Panc1 (cell line): ENCODE data around the gene EEF1A1. TPM values are rescaled to one million over a fixed set of nuclear protein-coding genes. Genes with fewer than 3 reads are reported as not detected.

Source experiments
- ATAC-seq: fragments of 200-7000 bp; cut with Tn5 transposase; 2 replicates; pipeline ENCODE4 v1.9.1; 2020; ENCODE audit warnings: mild to moderate bottlenecking, moderate library complexity
- BruUV-seq: library from RNA; stranded (reverse); fragments of 400-500 nt; replicated peaks from 2 replicates; lab custom pipeline; 2021; lab: Mats Ljungman, UMichigan
- CTCF ChIA-PET: fragments of 300-600 bp; sonication (Branson Sonifier 250); formaldehyde crosslinking; loops from one replicate; lab custom pipeline; 2022; ENCODE audit warnings: antibody characterized with exemption; lab: Charles Lee
- POLR2A ChIA-PET: fragments of 300-600 bp; sonication (Branson Sonifier 250); formaldehyde crosslinking; loops from one replicate; lab custom pipeline; 2022; ENCODE audit warnings: antibody characterized with exemption; lab: Charles Lee
- DNase-seq: peaks from one replicate; pipeline ENCODE4 v3.0.0-alpha.2; 2010; ENCODE audit warnings: low read depth, low spot score
- H3K27ac ChIP-seq: 2 replicates; pipeline ENCODE4 v1.5.1; 2011; ENCODE audit warnings: mild to moderate bottlenecking, low read length, inconsistent platforms
- H3K27me3 ChIP-seq: fragments of 200-500 bp; sonication (Bioruptor generic); 2 replicates; pipeline ENCODE4 v1.6.0; 2014; ENCODE audit warnings: low read length, inconsistent platforms; ENCODE audit not compliant: control insufficient read depth, insufficient read depth
- H3K36me3 ChIP-seq: fragments of 200-500 bp; sonication (Bioruptor generic); 2 replicates; pipeline ENCODE4 v1.5.1; 2014; ENCODE audit warnings: inconsistent platforms, mild to moderate bottlenecking, low read length, moderate library complexity; ENCODE audit not compliant: control insufficient read depth, insufficient read depth
- H3K4me1 ChIP-seq: 2 replicates; pipeline ENCODE4 v1.5.1; 2011; ENCODE audit warnings: inconsistent platforms, mild to moderate bottlenecking, low read length, moderate library complexity; ENCODE audit not compliant: control insufficient read depth, insufficient read depth
- H3K4me3 ChIP-seq, 2 experiments: 2 replicates each; pipeline ENCODE4 v1.5.1; 2011 to 2012; ENCODE audit warnings: low read depth in 2 of 2, low read length in 2 of 2, mild to moderate bottlenecking in 2 of 2, inconsistent platforms in 1 of 2, moderate library complexity in 1 of 2
- H3K9me3 ChIP-seq: fragments of 200-500 bp; sonication (Bioruptor generic); 2 replicates; pipeline ENCODE4 v1.5.1; 2014; ENCODE audit warnings: low read depth, mild to moderate bottlenecking, inconsistent platforms, low read length, moderate library complexity; ENCODE audit not compliant: control insufficient read depth, insufficient read depth
- POLR2AphosphoS5 ChIP-seq: IDR thresholded peaks from 2 replicates; pipeline ENCODE4 v1.6.1; 2012; ENCODE audit warnings: mild to moderate bottlenecking, low read depth, low read length, moderate library complexity
- SIN3A ChIP-seq: IDR thresholded peaks from 2 replicates; pipeline ENCODE4 v1.6.1; 2012; ENCODE audit warnings: low read depth, mild to moderate bottlenecking, low read length, moderate library complexity, borderline replicate concordance; ENCODE audit not compliant: insufficient read depth
- TCF7L2 ChIP-seq: IDR thresholded peaks from 2 replicates; pipeline ENCODE4 v1.6.1; 2011; ENCODE audit warnings: mild to moderate bottlenecking, low read depth, low read length, inconsistent platforms
- in situ Hi-C: cut with HindIII; loops from 2 replicates; pipeline ENCODE4 v1.10.0; 2016; ENCODE audit warnings: low sequenced_read_pairs, low pct_unique_long_range_greater_than_20kb
- intact Hi-C: fragments of 100-400 bp; cut with micrococcal nuclease; formaldehyde crosslinking; loops from one replicate; pipeline ENCODE4 v1.10.0; 2022; ENCODE audit not compliant: unreplicated experiment
- total RNA-seq: library from RNA; stranded (reverse); gene quantifications from one replicate; pipeline ENCODE4 v1.2.1, GENCODE V29; 2021; ENCODE audit not compliant: unreplicated experiment
- TF ChIP-seq, protein P1 (sequence below): fragments of 450-650 bp; IDR thresholded peaks from 2 replicates; pipeline ENCODE4 v1.5.1; 2017; ENCODE audit warnings: mild to moderate bottlenecking
- TF ChIP-seq, protein P2 (sequence below), 2 experiments: IDR thresholded peaks; 2 replicates each; pipeline ENCODE4 v1.6.1; 2011 to 2012; ENCODE audit warnings: low read depth in 2 of 2, control low read depth in 1 of 2, low read length in 1 of 2, mild to moderate bottlenecking in 1 of 2, moderate library complexity in 1 of 2; ENCODE audit not compliant: insufficient read depth in 1 of 2

The EEF1A1 gene
- total RNA-seq, 1 experiment from 2014 or later = 10,069 TPM

GRCh38 chr6:73505142-73505541, 15.7 kb downstream of the EEF1A1 start:
- no peak overlapping the region for H3K27ac ChIP-seq
- no TSS peak for BruUV-seq
- H3K9me3 ChIP-seq = no peaks in the 10 kb centered on the region
- POLR2A ChIA-PET = interaction anchor here (0.7 kb wide), 1 partner anchor 10 kb away, joined by 3 read pairs; no protein-coding TSS in a partner anchor
- ATAC-seq = no peak
- CTCF ChIA-PET = no interaction called here
- DNase-seq = no peak
- H3K4me3 ChIP-seq = no peak overlapping the region
- no peaks in the 10 kb centered on the region for H3K27me3 ChIP-seq
- TF ChIP-seq TCF7L2 (no peak), SIN3A (no peak), POLR2AphosphoS5 (no peak)
- TF ChIP-seq, protein P1, sequence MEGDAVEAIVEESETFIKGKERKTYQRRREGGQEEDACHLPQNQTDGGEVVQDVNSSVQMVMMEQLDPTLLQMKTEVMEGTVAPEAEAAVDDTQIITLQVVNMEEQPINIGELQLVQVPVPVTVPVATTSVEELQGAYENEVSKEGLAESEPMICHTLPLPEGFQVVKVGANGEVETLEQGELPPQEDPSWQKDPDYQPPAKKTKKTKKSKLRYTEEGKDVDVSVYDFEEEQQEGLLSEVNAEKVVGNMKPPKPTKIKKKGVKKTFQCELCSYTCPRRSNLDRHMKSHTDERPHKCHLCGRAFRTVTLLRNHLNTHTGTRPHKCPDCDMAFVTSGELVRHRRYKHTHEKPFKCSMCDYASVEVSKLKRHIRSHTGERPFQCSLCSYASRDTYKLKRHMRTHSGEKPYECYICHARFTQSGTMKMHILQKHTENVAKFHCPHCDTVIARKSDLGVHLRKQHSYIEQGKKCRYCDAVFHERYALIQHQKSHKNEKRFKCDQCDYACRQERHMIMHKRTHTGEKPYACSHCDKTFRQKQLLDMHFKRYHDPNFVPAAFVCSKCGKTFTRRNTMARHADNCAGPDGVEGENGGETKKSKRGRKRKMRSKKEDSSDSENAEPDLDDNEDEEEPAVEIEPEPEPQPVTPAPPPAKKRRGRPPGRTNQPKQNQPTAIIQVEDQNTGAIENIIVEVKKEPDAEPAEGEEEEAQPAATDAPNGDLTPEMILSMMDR = no peak
- TF ChIP-seq, protein P2, sequence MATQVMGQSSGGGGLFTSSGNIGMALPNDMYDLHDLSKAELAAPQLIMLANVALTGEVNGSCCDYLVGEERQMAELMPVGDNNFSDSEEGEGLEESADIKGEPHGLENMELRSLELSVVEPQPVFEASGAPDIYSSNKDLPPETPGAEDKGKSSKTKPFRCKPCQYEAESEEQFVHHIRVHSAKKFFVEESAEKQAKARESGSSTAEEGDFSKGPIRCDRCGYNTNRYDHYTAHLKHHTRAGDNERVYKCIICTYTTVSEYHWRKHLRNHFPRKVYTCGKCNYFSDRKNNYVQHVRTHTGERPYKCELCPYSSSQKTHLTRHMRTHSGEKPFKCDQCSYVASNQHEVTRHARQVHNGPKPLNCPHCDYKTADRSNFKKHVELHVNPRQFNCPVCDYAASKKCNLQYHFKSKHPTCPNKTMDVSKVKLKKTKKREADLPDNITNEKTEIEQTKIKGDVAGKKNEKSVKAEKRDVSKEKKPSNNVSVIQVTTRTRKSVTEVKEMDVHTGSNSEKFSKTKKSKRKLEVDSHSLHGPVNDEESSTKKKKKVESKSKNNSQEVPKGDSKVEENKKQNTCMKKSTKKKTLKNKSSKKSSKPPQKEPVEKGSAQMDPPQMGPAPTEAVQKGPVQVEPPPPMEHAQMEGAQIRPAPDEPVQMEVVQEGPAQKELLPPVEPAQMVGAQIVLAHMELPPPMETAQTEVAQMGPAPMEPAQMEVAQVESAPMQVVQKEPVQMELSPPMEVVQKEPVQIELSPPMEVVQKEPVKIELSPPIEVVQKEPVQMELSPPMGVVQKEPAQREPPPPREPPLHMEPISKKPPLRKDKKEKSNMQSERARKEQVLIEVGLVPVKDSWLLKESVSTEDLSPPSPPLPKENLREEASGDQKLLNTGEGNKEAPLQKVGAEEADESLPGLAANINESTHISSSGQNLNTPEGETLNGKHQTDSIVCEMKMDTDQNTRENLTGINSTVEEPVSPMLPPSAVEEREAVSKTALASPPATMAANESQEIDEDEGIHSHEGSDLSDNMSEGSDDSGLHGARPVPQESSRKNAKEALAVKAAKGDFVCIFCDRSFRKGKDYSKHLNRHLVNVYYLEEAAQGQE (IDR thresholded peaks at IDR 0.05; ENCODE audit: insufficient read depth in 1 of 2, low read depth in 2 of 2, low read length in 1 of 2) = no peak
- H3K36me3 ChIP-seq = peaks cover 14% of the 10 kb centered on the region
- in situ Hi-C loops (no loop called here), intact Hi-C loops (no loop called here)
- H3K4me1 ChIP-seq = no peaks in the 10 kb centered on the region

GRCh38 chr6:73504160-73504559, 16.7 kb downstream of the EEF1A1 start:
- no peaks in the 10 kb centered on the region for H3K4me1 ChIP-seq
- in situ Hi-C loops (no loop called here), intact Hi-C loops (no loop called here)
- no peaks in the 10 kb centered on the region for H3K9me3 ChIP-seq
- no peak overlapping the region for H3K4me3 ChIP-seq
- H3K27me3 ChIP-seq = no peaks in the 10 kb centered on the region
- no TSS peak for BruUV-seq
- ChIA-PET CTCF (no interaction called here), POLR2A (interaction anchor here (0.7 kb wide), 1 partner anchor 43 kb away, joined by 3 read pairs; the partner anchor contains the start of gene MTO1)
- DNase-seq (no peak), ATAC-seq (no peak)
- TF ChIP-seq, protein P2 (IDR thresholded peaks at IDR 0.05; ENCODE audit: insufficient read depth in 1 of 2, low read depth in 2 of 2, low read length in 1 of 2) = no peak
- TF ChIP-seq, protein P1 = no peak
- peaks cover 15% of the 10 kb centered on the region for H3K36me3 ChIP-seq
- no peak overlapping the region for H3K27ac ChIP-seq
